Osteocyte (in vitro differentiated cells): Measurements from ENCODE around the gene ROR2. TPM values are rescaled to one million over a fixed set of nuclear protein-coding genes. Genes with fewer than 3 reads are reported as not detected.

ENCODE experiments used
- DNase-seq: peaks from one replicate; pipeline ENCODE4 v3.0.0; 2021; ENCODE audit warnings: mixed read lengths; ENCODE audit not compliant: unreplicated experiment; ENCODE audit errors: extremely low spot score
- H3K27ac Mint-ChIP-seq: one replicate; pipeline ENCODE4 v1.8.0; 2021; ENCODE audit warnings: mild to moderate bottlenecking, mixed read lengths; ENCODE audit not compliant: unreplicated experiment
- H3K27me3 Mint-ChIP-seq: one replicate; pipeline ENCODE4 v1.8.0; 2021; ENCODE audit warnings: mixed read lengths; ENCODE audit not compliant: unreplicated experiment
- H3K36me3 Mint-ChIP-seq: one replicate; pipeline ENCODE4 v1.8.0; 2021; ENCODE audit warnings: mixed read lengths; ENCODE audit not compliant: unreplicated experiment
- H3K4me1 Mint-ChIP-seq: one replicate; pipeline ENCODE4 v1.8.0; 2021; ENCODE audit warnings: mixed read lengths; ENCODE audit not compliant: unreplicated experiment
- H3K4me3 Mint-ChIP-seq: one replicate; pipeline ENCODE4 v1.8.0; 2021; ENCODE audit warnings: mild to moderate bottlenecking, moderate library complexity, mixed read lengths; ENCODE audit not compliant: unreplicated experiment
- H3K9me3 Mint-ChIP-seq: one replicate; pipeline ENCODE4 v1.8.0; 2021; ENCODE audit warnings: mixed read lengths; ENCODE audit not compliant: unreplicated experiment
- CTCF ChIP-seq: fragments of 200-600 bp; sonication (generic); IDR thresholded peaks from 2 replicates; pipeline ENCODE4 v1.5.0; 2021; ENCODE audit warnings: antibody characterized with exemption, mild to moderate bottlenecking, moderate library complexity
- total RNA-seq: library from RNA; stranded (reverse); gene quantifications from 2 replicates; pipeline ENCODE4 v1.2.1, GENCODE V29; 2021

Gene ROR2
- total RNA-seq, 1 donor from 2014 or later: 48.2 TPM

- H3K27ac Mint-ChIP-seq: peak overlapping the region; percentile 54
- peaks cover 49% of the 10 kb centered on the region for H3K4me1 Mint-ChIP-seq
- H3K27me3 Mint-ChIP-seq: no peaks in the 10 kb centered on the region
- peaks cover 5% of the 10 kb centered on the region for H3K9me3 Mint-ChIP-seq
- no peak overlapping the region for H3K4me3 Mint-ChIP-seq
- H3K36me3 Mint-ChIP-seq: peaks cover 2% of the 10 kb centered on the region
- DNase-seq: peak; percentile 21
- no peak for TF ChIP-seq CTCF
Observed at GRCh38 chr9:91946196-91946595, 3.8 kb downstream of the ROR2 start.

- peaks cover 5% of the 10 kb centered on the region for H3K9me3 Mint-ChIP-seq
- peak overlapping the region; percentile 40 for H3K4me3 Mint-ChIP-seq
- DNase-seq: peak; percentile 46
- no peak for TF ChIP-seq CTCF
- H3K27me3 Mint-ChIP-seq: no peaks in the 10 kb centered on the region
- H3K4me1 Mint-ChIP-seq: peaks cover 44% of the 10 kb centered on the region
- peaks cover 2% of the 10 kb centered on the region for H3K36me3 Mint-ChIP-seq
- H3K27ac Mint-ChIP-seq: peak overlapping the region; percentile 54
Observed at GRCh38 chr9:91945277-91946085, 4.5 kb downstream of the ROR2 start.

GRCh38 chr9:91944711-91945110 is 5.3 kb downstream of the ROR2 start:
- Mint-ChIP-seq H3K36me3 (peaks cover 2% of the 10 kb centered on the region), H3K27ac (no peak overlapping the region), H3K4me1 (peaks cover 46% of the 10 kb centered on the region), H3K4me3 (no peak overlapping the region), H3K9me3 (peaks cover 5% of the 10 kb centered on the region), H3K27me3 (no peaks in the 10 kb centered on the region)
- DNase-seq: peak; percentile 21
- TF ChIP-seq CTCF: no peak

- H3K27me3 Mint-ChIP-seq: no peaks in the 10 kb centered on the region
- no peak overlapping the region for H3K27ac Mint-ChIP-seq
- no peak for TF ChIP-seq CTCF
- peaks cover 4% of the 10 kb centered on the region for H3K36me3 Mint-ChIP-seq
- DNase-seq: no peak
- H3K4me3 Mint-ChIP-seq: no peak overlapping the region
- H3K4me1 Mint-ChIP-seq: peaks cover 51% of the 10 kb centered on the region
- peaks cover 5% of the 10 kb centered on the region for H3K9me3 Mint-ChIP-seq
Observed at GRCh38 chr9:91943478-91944470, 6.3 kb downstream of the ROR2 start.

- Mint-ChIP-seq H3K27me3 (no peaks in the 10 kb centered on the region), H3K4me3 (no peak overlapping the region), H3K9me3 (peaks cover 5% of the 10 kb centered on the region), H3K36me3 (peaks cover 4% of the 10 kb centered on the region), H3K4me1 (peaks cover 55% of the 10 kb centered on the region), H3K27ac (no peak overlapping the region)
- TF ChIP-seq CTCF: no peak
- DNase-seq: no peak
Observed at GRCh38 chr9:91942201-91942600, 7.8 kb downstream of the ROR2 start.
